K562 (cell line): Measurements from ENCODE around the gene GNAT2. TPM values are rescaled to one million over a fixed set of nuclear protein-coding genes. Genes with fewer than 3 reads are reported as not detected.

ENCODE experiments used
- EP300 ChIP-seq: IDR thresholded peaks from 2 replicates; pipeline ENCODE4 v1.6.1; 2012; ENCODE audit warnings: low read length, improper control_type of control experiment
- HDAC8 ChIP-seq: fragments of 450-650 bp; IDR thresholded peaks from 2 replicates; pipeline ENCODE4 v1.6.1; 2016; ENCODE audit warnings: mild to moderate bottlenecking, missing genetic modification characterization, moderate library complexity, missing compliant biosample characterization
- HOXB6 ChIP-seq: fragments of 250-450 bp; sonication (Bioruptor Pico); IDR thresholded peaks from 2 replicates; pipeline ENCODE4 v1.5.1; 2022; ENCODE audit warnings: mild to moderate bottlenecking, borderline replicate concordance
- MAFK ChIP-seq: IDR thresholded peaks from 2 replicates; pipeline ENCODE4 v1.6.1; 2011; ENCODE audit warnings: low read length, improper control_type of control experiment
- MAZ ChIP-seq, 2 experiments: fragments of 450-650 bp in 1 of 2; sonication (generic) in 1 of 2; formaldehyde crosslinking; IDR thresholded peaks in 1 of 2; conservative IDR thresholded peaks in 1 of 2; 2 replicates each; pipeline versions ENCODE4 v1.4.0 to v1.5.0; 2020; ENCODE audit warnings: mild to moderate bottlenecking in 1 of 2, missing genetic modification reagents in 1 of 2
- NRF1 ChIP-seq, 2 experiments: fragments of 450-650 bp; IDR thresholded peaks in 1 of 2; conservative IDR thresholded peaks in 1 of 2; 2 replicates each; pipeline ENCODE4 v1.6.1; 2014; ENCODE audit warnings: mild to moderate bottlenecking in 2 of 2
- SETDB1 ChIP-seq: IDR thresholded peaks from one replicate; pipeline ENCODE4 v1.6.1; 2012; ENCODE audit warnings: low read length, control low read depth, inconsistent platforms
- SMC3 ChIP-seq: conservative IDR thresholded peaks from 2 replicates; pipeline ENCODE4 v1.6.1; 2011; ENCODE audit warnings: low read depth, low read length, improper control_type of control experiment; ENCODE audit not compliant: insufficient read depth
- TAF9B ChIP-seq: fragments of 450-650 bp; IDR thresholded peaks from 2 replicates; pipeline ENCODE4 v1.6.1; 2018; ENCODE audit warnings: mild to moderate bottlenecking; ENCODE audit not compliant: partially characterized antibody
- ZNF778 ChIP-seq: fragments of 450-650 bp; formaldehyde crosslinking; IDR thresholded peaks from 2 replicates; pipeline ENCODE4 v1.4.0; 2020; ENCODE audit warnings: mild to moderate bottlenecking, moderate library complexity
- polyA plus RNA-seq, 8 experiments: library from polyadenylated mRNA; depleted of rRNA in 4 of 8; stranded (reverse) in 5 of 8; unstranded in 3 of 8; fragments of >200 nt; fragmentation: Nextera tagmentation in 2 of 8; fragmentation: Illumina TruSeq in 1 of 8; extraction: Ambion mirVana in 2 of 8; extraction: Trizol in 1 of 8; gene quantifications; 2 replicates each; pipeline versions ENCODE4 v1.2.1 to v1.2.3, GENCODE V29; 2011 to 2014; ENCODE audit warnings: inconsistent platforms in 1 of 8, missing spikeins in 1 of 8
- total RNA-seq, 7 experiments: library from RNA; depleted of rRNA in 6 of 7; stranded (reverse); fragments of >200 nt in 6 of 7; fragmentation: Illumina TruSeq in 2 of 7; extraction: Trizol in 2 of 7; gene quantifications; 2 replicates each; pipeline versions ENCODE4 v1.2.1 to v1.2.3, GENCODE V29; 2011 to 2021; ENCODE audit warnings: low replicate concordance in 1 of 7
- TF ChIP-seq, protein P1 (sequence below): sonication (generic); formaldehyde crosslinking; IDR thresholded peaks from 2 replicates; pipeline ENCODE4 v1.8.1; 2023; ENCODE audit warnings: mild to moderate bottlenecking, missing genetic modification reagents
- TF ChIP-seq, protein P2 (sequence below): fragments of 450-650 bp; IDR thresholded peaks from 2 replicates; pipeline ENCODE4 v1.6.1; 2018; ENCODE audit not compliant: partially characterized antibody
- TF ChIP-seq, protein P3 (sequence below): sonication (generic); formaldehyde crosslinking; IDR thresholded peaks from 2 replicates; pipeline ENCODE4 v1.8.0; 2023; ENCODE audit warnings: mild to moderate bottlenecking, missing genetic modification reagents
- TF ChIP-seq, protein P4 (sequence below): fragments of 450-650 bp; IDR thresholded peaks from 2 replicates; pipeline ENCODE4 v1.6.1; 2017; ENCODE audit warnings: mild to moderate bottlenecking, moderate library complexity
- TF ChIP-seq, protein P5 (sequence below): fragments of 450-650 bp; IDR thresholded peaks from 2 replicates; pipeline ENCODE4 v1.6.1; 2016; ENCODE audit warnings: low read depth, mild to moderate bottlenecking, moderate library complexity
- TF ChIP-seq, protein P6 (sequence below): fragments of 250-450 bp; sonication (Bioruptor Pico); IDR thresholded peaks from 2 replicates; pipeline ENCODE4 v1.9.0; 2021; ENCODE audit warnings: mild to moderate bottlenecking

GNAT2 gene
- total and polyA plus RNA-seq, 9 of the 15 experiments (the other 6 are each of a cell fraction or from before 2014, with no cell fraction given) = 0.06 to 0.52 (median 0.24) TPM; not detected in 1

DNA sequence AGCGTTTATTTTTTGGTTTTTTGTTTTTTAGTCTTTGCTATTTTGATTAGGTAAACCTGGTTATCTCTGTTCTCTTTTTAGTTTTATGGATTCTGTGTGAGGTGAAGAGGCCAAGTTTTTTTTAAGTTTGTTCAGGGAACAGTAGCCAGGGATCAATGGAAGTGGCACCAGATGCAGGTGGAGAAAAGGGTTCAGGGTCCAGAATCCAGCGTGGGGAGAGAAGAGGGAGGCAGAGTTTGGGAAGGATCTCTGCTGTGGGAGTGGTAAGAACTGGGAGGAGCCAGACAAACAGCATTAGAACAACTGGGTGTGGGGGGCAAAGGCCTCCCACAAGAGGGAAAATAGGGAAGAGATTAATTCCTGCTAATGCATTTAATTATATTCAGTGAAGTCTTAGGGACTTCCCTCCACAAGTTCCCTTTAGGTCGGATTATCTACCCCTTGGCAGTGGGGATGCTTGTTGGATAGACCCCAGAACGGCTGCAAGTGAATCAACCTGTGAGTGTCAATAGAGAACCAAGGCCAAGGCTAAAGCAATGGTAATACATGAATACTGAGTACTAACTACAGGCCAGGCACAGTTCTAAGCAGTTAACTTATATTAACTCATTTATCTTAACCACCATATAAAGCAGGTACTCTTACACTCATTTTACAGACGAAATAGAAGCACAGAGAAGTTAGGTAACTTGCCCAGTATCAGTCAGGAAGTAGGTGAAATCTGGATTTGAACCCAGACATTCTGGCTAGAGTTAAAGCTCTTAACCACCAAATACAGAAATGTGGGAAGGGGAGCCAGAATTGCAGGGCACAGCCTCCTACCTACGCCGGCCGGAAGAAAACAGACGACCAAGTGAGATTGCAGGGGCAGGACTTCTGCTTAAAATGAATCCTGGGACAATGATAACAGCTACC lies 498 bp downstream of the GNAT2 start (continued):
- TF ChIP-seq SMC3 (0 out of 2 replicates have a peak, but pooled peaks have one; percentile 5), NRF1 (conservative IDR thresholded peaks at IDR 0.05 in 1 of 2, IDR thresholded peaks at IDR 0.05 in 1 of 2) (no peak), ZNF778 (CRISPR knock-in tag) (no peak), HOXB6 (no peak), MAFK (no peak), SETDB1 (no peak), EP300 (no peak), HDAC8 (tag) (0 out of 2 replicates have a peak, but pooled peaks have one; percentile 15), TAF9B (no peak), MAZ (CRISPR knock-in tag; conservative IDR thresholded peaks at IDR 0.05 in 1 of 2, IDR thresholded peaks at IDR 0.05 in 1 of 2) (no peak)
- TF ChIP-seq, protein P1, sequence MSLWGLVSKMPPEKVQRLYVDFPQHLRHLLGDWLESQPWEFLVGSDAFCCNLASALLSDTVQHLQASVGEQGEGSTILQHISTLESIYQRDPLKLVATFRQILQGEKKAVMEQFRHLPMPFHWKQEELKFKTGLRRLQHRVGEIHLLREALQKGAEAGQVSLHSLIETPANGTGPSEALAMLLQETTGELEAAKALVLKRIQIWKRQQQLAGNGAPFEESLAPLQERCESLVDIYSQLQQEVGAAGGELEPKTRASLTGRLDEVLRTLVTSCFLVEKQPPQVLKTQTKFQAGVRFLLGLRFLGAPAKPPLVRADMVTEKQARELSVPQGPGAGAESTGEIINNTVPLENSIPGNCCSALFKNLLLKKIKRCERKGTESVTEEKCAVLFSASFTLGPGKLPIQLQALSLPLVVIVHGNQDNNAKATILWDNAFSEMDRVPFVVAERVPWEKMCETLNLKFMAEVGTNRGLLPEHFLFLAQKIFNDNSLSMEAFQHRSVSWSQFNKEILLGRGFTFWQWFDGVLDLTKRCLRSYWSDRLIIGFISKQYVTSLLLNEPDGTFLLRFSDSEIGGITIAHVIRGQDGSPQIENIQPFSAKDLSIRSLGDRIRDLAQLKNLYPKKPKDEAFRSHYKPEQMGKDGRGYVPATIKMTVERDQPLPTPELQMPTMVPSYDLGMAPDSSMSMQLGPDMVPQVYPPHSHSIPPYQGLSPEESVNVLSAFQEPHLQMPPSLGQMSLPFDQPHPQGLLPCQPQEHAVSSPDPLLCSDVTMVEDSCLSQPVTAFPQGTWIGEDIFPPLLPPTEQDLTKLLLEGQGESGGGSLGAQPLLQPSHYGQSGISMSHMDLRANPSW (CRISPR knock-in tag) = no peak
- TF ChIP-seq, protein P2, sequence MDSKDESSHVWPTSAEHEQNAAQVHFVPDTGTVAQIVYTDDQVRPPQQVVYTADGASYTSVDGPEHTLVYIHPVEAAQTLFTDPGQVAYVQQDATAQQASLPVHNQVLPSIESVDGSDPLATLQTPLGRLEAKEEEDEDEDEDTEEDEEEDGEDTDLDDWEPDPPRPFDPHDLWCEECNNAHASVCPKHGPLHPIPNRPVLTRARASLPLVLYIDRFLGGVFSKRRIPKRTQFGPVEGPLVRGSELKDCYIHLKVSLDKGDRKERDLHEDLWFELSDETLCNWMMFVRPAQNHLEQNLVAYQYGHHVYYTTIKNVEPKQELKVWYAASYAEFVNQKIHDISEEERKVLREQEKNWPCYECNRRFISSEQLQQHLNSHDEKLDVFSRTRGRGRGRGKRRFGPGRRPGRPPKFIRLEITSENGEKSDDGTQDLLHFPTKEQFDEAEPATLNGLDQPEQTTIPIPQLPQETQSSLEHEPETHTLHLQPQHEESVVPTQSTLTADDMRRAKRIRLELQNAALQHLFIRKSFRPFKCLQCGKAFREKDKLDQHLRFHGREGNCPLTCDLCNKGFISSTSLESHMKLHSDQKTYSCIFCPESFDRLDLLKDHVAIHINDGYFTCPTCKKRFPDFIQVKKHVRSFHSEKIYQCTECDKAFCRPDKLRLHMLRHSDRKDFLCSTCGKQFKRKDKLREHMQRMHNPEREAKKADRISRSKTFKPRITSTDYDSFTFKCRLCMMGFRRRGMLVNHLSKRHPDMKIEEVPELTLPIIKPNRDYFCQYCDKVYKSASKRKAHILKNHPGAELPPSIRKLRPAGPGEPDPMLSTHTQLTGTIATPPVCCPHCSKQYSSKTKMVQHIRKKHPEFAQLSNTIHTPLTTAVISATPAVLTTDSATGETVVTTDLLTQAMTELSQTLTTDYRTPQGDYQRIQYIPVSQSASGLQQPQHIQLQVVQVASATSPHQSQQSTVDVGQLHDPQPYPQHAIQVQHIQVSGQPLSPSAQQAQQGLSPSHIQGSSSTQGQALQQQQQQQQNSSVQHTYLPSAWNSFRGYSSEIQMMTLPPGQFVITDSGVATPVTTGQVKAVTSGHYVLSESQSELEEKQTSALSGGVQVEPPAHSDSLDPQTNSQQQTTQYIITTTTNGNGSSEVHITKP = no peak
- TF ChIP-seq, protein P3, sequence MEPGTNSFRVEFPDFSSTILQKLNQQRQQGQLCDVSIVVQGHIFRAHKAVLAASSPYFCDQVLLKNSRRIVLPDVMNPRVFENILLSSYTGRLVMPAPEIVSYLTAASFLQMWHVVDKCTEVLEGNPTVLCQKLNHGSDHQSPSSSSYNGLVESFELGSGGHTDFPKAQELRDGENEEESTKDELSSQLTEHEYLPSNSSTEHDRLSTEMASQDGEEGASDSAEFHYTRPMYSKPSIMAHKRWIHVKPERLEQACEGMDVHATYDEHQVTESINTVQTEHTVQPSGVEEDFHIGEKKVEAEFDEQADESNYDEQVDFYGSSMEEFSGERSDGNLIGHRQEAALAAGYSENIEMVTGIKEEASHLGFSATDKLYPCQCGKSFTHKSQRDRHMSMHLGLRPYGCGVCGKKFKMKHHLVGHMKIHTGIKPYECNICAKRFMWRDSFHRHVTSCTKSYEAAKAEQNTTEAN (CRISPR knock-in tag) = 0 out of 2 replicates have a peak, but pooled peaks have one; percentile 9
- TF ChIP-seq, protein P4, sequence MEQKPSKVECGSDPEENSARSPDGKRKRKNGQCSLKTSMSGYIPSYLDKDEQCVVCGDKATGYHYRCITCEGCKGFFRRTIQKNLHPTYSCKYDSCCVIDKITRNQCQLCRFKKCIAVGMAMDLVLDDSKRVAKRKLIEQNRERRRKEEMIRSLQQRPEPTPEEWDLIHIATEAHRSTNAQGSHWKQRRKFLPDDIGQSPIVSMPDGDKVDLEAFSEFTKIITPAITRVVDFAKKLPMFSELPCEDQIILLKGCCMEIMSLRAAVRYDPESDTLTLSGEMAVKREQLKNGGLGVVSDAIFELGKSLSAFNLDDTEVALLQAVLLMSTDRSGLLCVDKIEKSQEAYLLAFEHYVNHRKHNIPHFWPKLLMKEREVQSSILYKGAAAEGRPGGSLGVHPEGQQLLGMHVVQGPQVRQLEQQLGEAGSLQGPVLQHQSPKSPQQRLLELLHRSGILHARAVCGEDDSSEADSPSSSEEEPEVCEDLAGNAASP = no peak
- TF ChIP-seq, protein P5, sequence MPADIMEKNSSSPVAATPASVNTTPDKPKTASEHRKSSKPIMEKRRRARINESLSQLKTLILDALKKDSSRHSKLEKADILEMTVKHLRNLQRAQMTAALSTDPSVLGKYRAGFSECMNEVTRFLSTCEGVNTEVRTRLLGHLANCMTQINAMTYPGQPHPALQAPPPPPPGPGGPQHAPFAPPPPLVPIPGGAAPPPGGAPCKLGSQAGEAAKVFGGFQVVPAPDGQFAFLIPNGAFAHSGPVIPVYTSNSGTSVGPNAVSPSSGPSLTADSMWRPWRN = peak; percentile 52; the same call in 1 of the 2 replicates
- TF ChIP-seq, protein P6, sequence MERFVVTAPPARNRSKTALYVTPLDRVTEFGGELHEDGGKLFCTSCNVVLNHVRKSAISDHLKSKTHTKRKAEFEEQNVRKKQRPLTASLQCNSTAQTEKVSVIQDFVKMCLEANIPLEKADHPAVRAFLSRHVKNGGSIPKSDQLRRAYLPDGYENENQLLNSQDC (CRISPR knock-in tag) = no peak
